Duodenal mucosa (tissue), 2 donors: ENCODE measurements around the gene CENPT.

ENCODE experiments used
- H3K27ac ChIP-seq: one replicate; pipeline ENCODE4 v1.7.0; 2013; ENCODE audit warnings: low read depth, low read length
- H3K27me3 ChIP-seq, 2 donors: one replicate each; pipeline ENCODE4 v1.7.0; 2013; ENCODE audit warnings: low read length in 2 of 2, control low read depth in 1 of 2; ENCODE audit not compliant: insufficient read depth in 2 of 2, control insufficient read depth in 1 of 2
- H3K36me3 ChIP-seq, 2 donors: one replicate each; pipeline ENCODE4 v1.7.0; 2013; ENCODE audit warnings: low read length in 2 of 2, control low read depth in 1 of 2; ENCODE audit not compliant: insufficient read depth in 2 of 2, control insufficient read depth in 1 of 2
- H3K4me1 ChIP-seq, 2 donors: one replicate each; pipeline ENCODE4 v1.7.0; 2013; ENCODE audit warnings: low read length in 2 of 2, control low read depth in 1 of 2; ENCODE audit not compliant: insufficient read depth in 2 of 2, control insufficient read depth in 1 of 2
- H3K4me3 ChIP-seq, 2 donors: one replicate each; pipeline ENCODE4 v1.7.0; 2013; ENCODE audit warnings: low read length in 2 of 2, low read depth in 1 of 2
- H3K9ac ChIP-seq, 2 donors: one replicate each; pipeline ENCODE4 v1.7.0; 2013; ENCODE audit warnings: low read length in 2 of 2, low read depth in 1 of 2
- H3K9me3 ChIP-seq, 2 donors: one replicate each; pipeline ENCODE4 v1.7.0; 2013; ENCODE audit warnings: low read length in 2 of 2, control low read depth in 1 of 2; ENCODE audit not compliant: control insufficient read depth in 1 of 2

Gene CENPT

GRCh38 chr16:67779256-67780014, 68.1 kb downstream of the CENPT start:
- no peak overlapping the region for H3K9ac ChIP-seq

More at GRCh38 chr16:67779256-67780014, 68.1 kb downstream of the CENPT start:
- Histone ChIP-seq H3K36me3 (peaks cover 0 to 6% of the 10 kb centered on the region in 2 donors), H3K9me3 (no peaks in the 10 kb centered on the region), H3K27ac (no peak overlapping the region), H3K27me3 (no peaks in the 10 kb centered on the region), H3K4me1 (peaks cover 9 to 19% of the 10 kb centered on the region in 2 donors), H3K4me3 (no peak overlapping the region)
